SK-N-SH treated with all-trans-retinoic acid at 6 μM for 48 hours (cell line): ENCODE results near the gene RASGRF2.
"Not testable (repeated sequence)": the region's sequence is repeated elsewhere in the genome, so short reads cannot be mapped to it uniquely, and the experiment has no call there.

Source experiments
- ATAC-seq: fragments of 200-7000 bp; cut with Tn5 transposase; 3 replicates; pipeline ENCODE4 v1.9.1; 2020; ENCODE audit warnings: mild to moderate bottlenecking, moderate library complexity
- BACH2 ChIP-seq: fragments of 250-450 bp; sonication (Bioruptor Pico); IDR thresholded peaks from 2 replicates; pipeline ENCODE4 v1.9.0; 2021; ENCODE audit warnings: mild to moderate bottlenecking, borderline replicate concordance
- CSDC2 ChIP-seq: fragments of 250-450 bp; sonication (Bioruptor Pico); IDR thresholded peaks from 2 replicates; pipeline ENCODE4 v1.5.0; 2020; ENCODE audit warnings: mild to moderate bottlenecking, moderate library complexity
- ESRRG ChIP-seq: fragments of 250-450 bp; sonication (Bioruptor Pico); IDR thresholded peaks from 2 replicates; pipeline ENCODE4 v1.6.1; 2021; ENCODE audit warnings: mild to moderate bottlenecking
- GLIS3 ChIP-seq: fragments of 250-450 bp; sonication (Bioruptor Pico); IDR thresholded peaks from 2 replicates; pipeline ENCODE4 v1.5.0; 2020; ENCODE audit warnings: mild to moderate bottlenecking, moderate library complexity
- ISL1 ChIP-seq: fragments of 250-450 bp; sonication (Bioruptor Pico); IDR thresholded peaks from 2 replicates; pipeline ENCODE4 v2.1.2; 2022; ENCODE audit warnings: mild to moderate bottlenecking, moderate library complexity
- OSR1 ChIP-seq: fragments of 250-450 bp; sonication (Bioruptor Pico); IDR thresholded peaks from 2 replicates; pipeline ENCODE4 v1.8.0; 2022; ENCODE audit warnings: moderate library complexity, mild to moderate bottlenecking, inconsistent platforms
- PPARA ChIP-seq: fragments of 250-450 bp; sonication (Bioruptor Pico); IDR thresholded peaks from 2 replicates; pipeline ENCODE4 v1.5.0; 2020; ENCODE audit warnings: mild to moderate bottlenecking, borderline replicate concordance
- RARB ChIP-seq: fragments of 250-450 bp; sonication (Bioruptor Pico); IDR thresholded peaks from 2 replicates; pipeline ENCODE4 v1.8.0; 2021; ENCODE audit warnings: mild to moderate bottlenecking, moderate library complexity
- SNAI2 ChIP-seq: fragments of 250-450 bp; sonication (Bioruptor Pico); IDR thresholded peaks from 2 replicates; pipeline ENCODE4 v1.5.0; 2020; ENCODE audit warnings: mild to moderate bottlenecking, moderate library complexity
- TCF4 ChIP-seq: fragments of 250-450 bp; sonication (Bioruptor Pico); IDR thresholded peaks from 2 replicates; pipeline ENCODE4 v1.8.0; 2021; ENCODE audit warnings: mild to moderate bottlenecking, moderate library complexity, borderline replicate concordance
- TOX ChIP-seq: fragments of 250-450 bp; sonication (Bioruptor Pico); IDR thresholded peaks from 2 replicates; pipeline ENCODE4 v1.8.0; 2021; ENCODE audit warnings: mild to moderate bottlenecking, moderate library complexity, borderline replicate concordance
- ZC3H10 ChIP-seq: fragments of 250-450 bp; sonication (Bioruptor Pico); IDR thresholded peaks from 2 replicates; pipeline ENCODE4 v1.5.1; 2021; ENCODE audit warnings: mild to moderate bottlenecking, moderate library complexity
- ZFP3 ChIP-seq: fragments of 250-450 bp; sonication (Bioruptor Pico); IDR thresholded peaks from 2 replicates; pipeline ENCODE4 v1.5.0; 2020; ENCODE audit warnings: mild to moderate bottlenecking, moderate library complexity
- ZNF565 ChIP-seq: fragments of 450-650 bp; formaldehyde crosslinking; conservative IDR thresholded peaks from 2 replicates; pipeline ENCODE4 v1.5.0; 2020; ENCODE audit warnings: low read depth, mild to moderate bottlenecking, moderate library complexity
- ZNF70 ChIP-seq: fragments of 450-650 bp; formaldehyde crosslinking; IDR thresholded peaks from 2 replicates; pipeline ENCODE4 v1.5.0; 2020; ENCODE audit warnings: mild to moderate bottlenecking, moderate library complexity
- ZNF8 ChIP-seq: fragments of 450-650 bp; formaldehyde crosslinking; IDR thresholded peaks from 2 replicates; pipeline ENCODE4 v1.5.0; 2020; ENCODE audit warnings: mild to moderate bottlenecking, moderate library complexity
- TF ChIP-seq, protein P1 (sequence below): fragments of 250-450 bp; sonication (Bioruptor Pico); IDR thresholded peaks from 2 replicates; pipeline ENCODE4 v1.5.0; 2020; ENCODE audit warnings: mild to moderate bottlenecking, moderate library complexity
- TF ChIP-seq, protein P2 (sequence below): fragments of 250-450 bp; sonication (Bioruptor Pico); IDR thresholded peaks from 2 replicates; pipeline ENCODE4 v1.8.0; 2020; ENCODE audit warnings: mild to moderate bottlenecking, moderate library complexity, borderline replicate concordance
- TF ChIP-seq, protein P3 (sequence below): fragments of 250-450 bp; sonication (Bioruptor Pico); IDR thresholded peaks from 2 replicates; pipeline ENCODE4 v1.5.1; 2021; ENCODE audit warnings: mild to moderate bottlenecking, moderate library complexity
- TF ChIP-seq, protein P4 (sequence below): fragments of 250-450 bp; sonication (Bioruptor Pico); IDR thresholded peaks from 2 replicates; pipeline ENCODE4 v1.8.0; 2021; ENCODE audit warnings: low read depth, mild to moderate bottlenecking, moderate library complexity, borderline replicate concordance

RASGRF2 gene

DNA sequence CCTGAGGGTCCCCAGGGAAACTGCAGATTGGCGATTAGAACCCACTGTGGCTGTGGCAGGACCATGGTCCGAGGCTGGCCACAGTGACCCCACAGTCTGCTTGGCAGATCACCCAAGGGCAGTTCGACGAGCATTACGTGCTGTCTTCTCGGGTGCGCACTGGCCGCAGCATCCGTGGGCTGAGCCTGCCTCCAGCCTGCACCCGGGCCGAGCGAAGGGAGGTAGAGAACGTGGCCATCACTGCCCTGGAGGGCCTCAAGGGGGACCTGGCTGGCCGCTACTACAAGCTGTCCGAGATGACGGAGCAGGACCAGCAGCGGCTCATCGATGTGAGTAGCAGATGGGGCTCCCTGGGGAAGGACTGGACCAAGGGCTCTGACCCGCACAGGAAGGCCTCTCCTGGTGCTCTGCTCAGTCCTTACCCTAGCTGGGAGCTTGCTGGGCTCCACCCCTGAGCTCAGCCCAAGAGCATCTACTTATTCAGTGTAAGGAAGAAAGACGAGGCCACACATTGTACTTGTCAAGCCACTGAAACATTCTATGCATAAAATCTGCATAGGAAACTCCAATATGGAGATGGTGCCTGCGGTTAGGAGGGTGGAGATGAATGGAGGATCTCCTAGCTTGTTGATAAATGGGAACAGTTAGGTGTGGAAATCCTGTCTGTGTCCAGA, 294.9 kb downstream of the RASGRF2 start:
- ATAC-seq: no peak
- no peak for TF ChIP-seq CSDC2 (CRISPR knock-in tag)
- no peak for TF ChIP-seq ZNF70 (CRISPR knock-in tag)
- TF ChIP-seq ZNF8: no peak
- no peak for TF ChIP-seq ZFP3 (CRISPR knock-in tag)
- no peak for TF ChIP-seq PPARA
- no peak for TF ChIP-seq TOX (CRISPR knock-in tag)
- no peak for TF ChIP-seq SNAI2 (CRISPR knock-in tag)
- no peak for TF ChIP-seq GLIS3

DNA sequence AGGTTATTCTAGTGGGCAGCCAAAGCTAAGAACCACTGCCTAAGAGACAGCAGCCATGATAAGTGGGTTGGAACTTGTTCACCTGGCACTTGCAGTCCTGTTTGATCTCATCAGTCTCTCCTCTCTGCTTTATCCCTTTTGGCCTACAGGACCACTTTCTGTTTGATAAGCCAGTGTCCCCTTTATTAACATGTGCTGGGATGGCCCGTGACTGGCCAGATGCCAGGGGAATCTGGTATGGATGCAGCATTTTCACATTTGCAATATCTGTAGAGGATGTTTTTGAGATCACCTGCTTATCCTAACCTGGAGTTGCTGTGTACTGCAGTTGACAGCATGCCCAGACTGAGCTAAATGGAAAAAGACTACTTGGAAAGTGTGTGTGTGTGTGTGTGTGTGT, 296.6 kb downstream of the RASGRF2 start:
- TF ChIP-seq, protein P1, sequence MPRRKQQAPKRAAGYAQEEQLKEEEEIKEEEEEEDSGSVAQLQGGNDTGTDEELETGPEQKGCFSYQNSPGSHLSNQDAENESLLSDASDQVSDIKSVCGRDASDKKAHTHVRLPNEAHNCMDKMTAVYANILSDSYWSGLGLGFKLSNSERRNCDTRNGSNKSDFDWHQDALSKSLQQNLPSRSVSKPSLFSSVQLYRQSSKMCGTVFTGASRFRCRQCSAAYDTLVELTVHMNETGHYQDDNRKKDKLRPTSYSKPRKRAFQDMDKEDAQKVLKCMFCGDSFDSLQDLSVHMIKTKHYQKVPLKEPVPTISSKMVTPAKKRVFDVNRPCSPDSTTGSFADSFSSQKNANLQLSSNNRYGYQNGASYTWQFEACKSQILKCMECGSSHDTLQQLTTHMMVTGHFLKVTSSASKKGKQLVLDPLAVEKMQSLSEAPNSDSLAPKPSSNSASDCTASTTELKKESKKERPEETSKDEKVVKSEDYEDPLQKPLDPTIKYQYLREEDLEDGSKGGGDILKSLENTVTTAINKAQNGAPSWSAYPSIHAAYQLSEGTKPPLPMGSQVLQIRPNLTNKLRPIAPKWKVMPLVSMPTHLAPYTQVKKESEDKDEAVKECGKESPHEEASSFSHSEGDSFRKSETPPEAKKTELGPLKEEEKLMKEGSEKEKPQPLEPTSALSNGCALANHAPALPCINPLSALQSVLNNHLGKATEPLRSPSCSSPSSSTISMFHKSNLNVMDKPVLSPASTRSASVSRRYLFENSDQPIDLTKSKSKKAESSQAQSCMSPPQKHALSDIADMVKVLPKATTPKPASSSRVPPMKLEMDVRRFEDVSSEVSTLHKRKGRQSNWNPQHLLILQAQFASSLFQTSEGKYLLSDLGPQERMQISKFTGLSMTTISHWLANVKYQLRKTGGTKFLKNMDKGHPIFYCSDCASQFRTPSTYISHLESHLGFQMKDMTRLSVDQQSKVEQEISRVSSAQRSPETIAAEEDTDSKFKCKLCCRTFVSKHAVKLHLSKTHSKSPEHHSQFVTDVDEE (CRISPR knock-in tag): no peak
- TF ChIP-seq, protein P2, sequence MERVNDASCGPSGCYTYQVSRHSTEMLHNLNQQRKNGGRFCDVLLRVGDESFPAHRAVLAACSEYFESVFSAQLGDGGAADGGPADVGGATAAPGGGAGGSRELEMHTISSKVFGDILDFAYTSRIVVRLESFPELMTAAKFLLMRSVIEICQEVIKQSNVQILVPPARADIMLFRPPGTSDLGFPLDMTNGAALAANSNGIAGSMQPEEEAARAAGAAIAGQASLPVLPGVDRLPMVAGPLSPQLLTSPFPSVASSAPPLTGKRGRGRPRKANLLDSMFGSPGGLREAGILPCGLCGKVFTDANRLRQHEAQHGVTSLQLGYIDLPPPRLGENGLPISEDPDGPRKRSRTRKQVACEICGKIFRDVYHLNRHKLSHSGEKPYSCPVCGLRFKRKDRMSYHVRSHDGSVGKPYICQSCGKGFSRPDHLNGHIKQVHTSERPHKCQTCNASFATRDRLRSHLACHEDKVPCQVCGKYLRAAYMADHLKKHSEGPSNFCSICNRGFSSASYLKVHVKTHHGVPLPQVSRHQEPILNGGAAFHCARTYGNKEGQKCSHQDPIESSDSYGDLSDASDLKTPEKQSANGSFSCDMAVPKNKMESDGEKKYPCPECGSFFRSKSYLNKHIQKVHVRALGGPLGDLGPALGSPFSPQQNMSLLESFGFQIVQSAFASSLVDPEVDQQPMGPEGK: no peak
- TF ChIP-seq OSR1 (CRISPR knock-in tag): no peak
- no peak for TF ChIP-seq ZC3H10 (CRISPR knock-in tag)
- TF ChIP-seq ESRRG (CRISPR knock-in tag): no peak
- no peak for TF ChIP-seq ZFP3 (CRISPR knock-in tag)
- no peak for TF ChIP-seq ZNF70 (CRISPR knock-in tag)
- TF ChIP-seq RARB (CRISPR knock-in tag): no peak
- TF ChIP-seq GLIS3: no peak
- TF ChIP-seq TOX (CRISPR knock-in tag): no peak
- TF ChIP-seq, protein P3, sequence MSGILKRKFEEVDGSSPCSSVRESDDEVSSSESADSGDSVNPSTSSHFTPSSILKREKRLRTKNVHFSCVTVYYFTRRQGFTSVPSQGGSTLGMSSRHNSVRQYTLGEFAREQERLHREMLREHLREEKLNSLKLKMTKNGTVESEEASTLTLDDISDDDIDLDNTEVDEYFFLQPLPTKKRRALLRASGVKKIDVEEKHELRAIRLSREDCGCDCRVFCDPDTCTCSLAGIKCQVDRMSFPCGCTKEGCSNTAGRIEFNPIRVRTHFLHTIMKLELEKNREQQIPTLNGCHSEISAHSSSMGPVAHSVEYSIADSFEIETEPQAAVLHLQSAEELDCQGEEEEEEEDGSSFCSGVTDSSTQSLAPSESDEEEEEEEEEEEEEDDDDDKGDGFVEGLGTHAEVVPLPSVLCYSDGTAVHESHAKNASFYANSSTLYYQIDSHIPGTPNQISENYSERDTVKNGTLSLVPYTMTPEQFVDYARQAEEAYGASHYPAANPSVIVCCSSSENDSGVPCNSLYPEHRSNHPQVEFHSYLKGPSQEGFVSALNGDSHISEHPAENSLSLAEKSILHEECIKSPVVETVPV (CRISPR knock-in tag): no peak
- TF ChIP-seq ZNF565 (CRISPR knock-in tag): no peak
- no peak for TF ChIP-seq CSDC2 (CRISPR knock-in tag)
- TF ChIP-seq ZNF8: no peak
- no peak for TF ChIP-seq TCF4 (CRISPR knock-in tag)
- no peak for ATAC-seq

DNA sequence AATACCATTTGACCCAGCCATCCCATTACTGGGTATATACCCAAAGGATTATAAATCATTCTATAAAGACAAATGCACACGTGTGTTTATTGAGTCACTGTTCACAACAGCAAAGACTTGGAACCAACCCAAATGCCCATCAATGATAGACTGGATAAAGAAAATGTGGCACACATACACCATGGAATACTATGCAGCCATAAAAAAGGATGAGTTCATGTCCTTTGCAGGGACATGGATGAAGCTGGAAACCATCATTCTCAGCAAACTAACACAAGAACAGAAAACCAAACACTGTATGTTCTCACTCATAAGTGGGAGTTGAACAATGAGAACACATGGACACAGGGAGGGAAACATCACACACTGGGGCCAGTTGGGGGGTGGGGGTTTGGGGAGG, 302.6 kb downstream of the RASGRF2 start:
- ATAC-seq: not testable (repeated sequence)

DNA sequence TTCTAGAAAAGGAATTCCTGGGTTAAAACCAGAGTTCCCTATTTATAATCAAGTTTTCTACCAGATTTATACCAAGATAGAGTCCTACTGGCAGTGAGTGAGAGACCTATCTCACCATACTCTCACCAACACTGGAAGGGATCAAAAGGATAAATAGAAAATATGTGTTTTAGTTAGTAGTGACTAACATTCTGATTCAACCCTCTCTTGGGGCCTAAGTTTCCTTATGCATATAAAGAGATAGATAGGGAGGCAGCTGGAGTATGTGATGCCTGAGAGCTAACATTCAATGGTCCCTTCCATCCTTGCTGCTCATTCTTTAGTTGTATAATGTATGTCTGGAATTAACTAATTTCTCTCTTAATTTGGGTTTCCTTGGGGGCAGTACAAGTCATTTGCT, 304.9 kb downstream of the RASGRF2 start:
- no peak for TF ChIP-seq RARB (CRISPR knock-in tag)
- no peak for TF ChIP-seq TOX (CRISPR knock-in tag)
- no peak for TF ChIP-seq ISL1 (CRISPR knock-in tag)
- TF ChIP-seq, protein P4, sequence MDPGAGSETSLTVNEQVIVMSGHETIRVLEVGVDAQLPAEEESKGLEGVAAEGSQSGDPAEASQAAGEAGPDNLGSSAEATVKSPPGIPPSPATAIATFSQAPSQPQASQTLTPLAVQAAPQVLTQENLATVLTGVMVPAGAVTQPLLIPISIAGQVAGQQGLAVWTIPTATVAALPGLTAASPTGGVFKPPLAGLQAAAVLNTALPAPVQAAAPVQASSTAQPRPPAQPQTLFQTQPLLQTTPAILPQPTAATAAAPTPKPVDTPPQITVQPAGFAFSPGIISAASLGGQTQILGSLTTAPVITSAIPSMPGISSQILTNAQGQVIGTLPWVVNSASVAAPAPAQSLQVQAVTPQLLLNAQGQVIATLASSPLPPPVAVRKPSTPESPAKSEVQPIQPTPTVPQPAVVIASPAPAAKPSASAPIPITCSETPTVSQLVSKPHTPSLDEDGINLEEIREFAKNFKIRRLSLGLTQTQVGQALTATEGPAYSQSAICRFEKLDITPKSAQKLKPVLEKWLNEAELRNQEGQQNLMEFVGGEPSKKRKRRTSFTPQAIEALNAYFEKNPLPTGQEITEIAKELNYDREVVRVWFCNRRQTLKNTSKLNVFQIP (CRISPR knock-in tag): no peak
- TF ChIP-seq BACH2 (CRISPR knock-in tag): no peak
- no peak for TF ChIP-seq ZNF70 (CRISPR knock-in tag)
- no peak for ATAC-seq
